Activated naive CD4-positive, alpha-beta T cell treated with Interleukin-2 at 50 U/mL for 16 hours (primary cell): ENCODE results near the gene SMG9.
A peak's percentile ranks its signal among the peaks of the same experiment; 100 is the strongest.

ENCODE experiments used
- DNase-seq: peaks from one replicate; pipeline ENCODE4 v3.0.0-alpha.2; 2020

Gene SMG9, protein sequence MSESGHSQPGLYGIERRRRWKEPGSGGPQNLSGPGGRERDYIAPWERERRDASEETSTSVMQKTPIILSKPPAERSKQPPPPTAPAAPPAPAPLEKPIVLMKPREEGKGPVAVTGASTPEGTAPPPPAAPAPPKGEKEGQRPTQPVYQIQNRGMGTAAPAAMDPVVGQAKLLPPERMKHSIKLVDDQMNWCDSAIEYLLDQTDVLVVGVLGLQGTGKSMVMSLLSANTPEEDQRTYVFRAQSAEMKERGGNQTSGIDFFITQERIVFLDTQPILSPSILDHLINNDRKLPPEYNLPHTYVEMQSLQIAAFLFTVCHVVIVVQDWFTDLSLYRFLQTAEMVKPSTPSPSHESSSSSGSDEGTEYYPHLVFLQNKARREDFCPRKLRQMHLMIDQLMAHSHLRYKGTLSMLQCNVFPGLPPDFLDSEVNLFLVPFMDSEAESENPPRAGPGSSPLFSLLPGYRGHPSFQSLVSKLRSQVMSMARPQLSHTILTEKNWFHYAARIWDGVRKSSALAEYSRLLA

DNA sequence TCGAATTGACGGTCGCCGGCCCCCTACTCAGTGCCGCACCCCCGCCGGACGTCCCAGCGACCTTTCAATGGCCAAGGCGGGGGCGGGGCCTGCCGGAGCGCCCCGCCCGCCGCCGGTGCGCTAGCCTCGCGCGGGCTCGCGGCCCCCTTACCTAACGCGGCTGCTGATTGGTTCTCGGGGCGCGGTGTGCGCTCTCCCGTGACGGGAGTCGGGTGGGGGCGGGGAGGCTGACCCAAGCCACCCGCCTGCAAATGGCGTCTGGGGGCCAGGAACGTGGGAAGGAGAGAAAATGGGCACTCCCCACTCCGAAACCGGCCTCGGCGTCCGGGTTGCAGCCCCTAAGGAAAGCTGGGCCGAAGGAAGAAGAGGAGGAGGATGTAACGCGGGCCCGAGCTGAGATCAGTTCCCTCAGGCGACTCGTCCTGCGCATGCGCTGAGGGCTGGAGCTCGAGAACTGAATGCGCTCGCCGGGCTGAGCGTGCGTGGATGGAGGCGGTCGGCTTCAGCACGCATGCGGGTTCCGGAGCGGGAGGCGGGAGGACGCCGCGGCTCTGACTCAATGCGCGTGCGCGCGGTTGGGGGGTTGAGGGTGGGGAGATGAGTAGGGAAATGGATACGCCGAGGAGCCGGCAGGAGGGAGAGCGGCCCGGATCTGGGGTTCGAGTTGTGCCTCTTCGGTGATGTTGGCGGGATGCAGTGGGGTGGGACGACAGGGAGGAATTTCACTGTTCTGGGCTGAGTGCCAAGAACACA lies at the start of gene SMG9:
Gene SMG9, minus strand, starts transcription at position 460 of the 753 bp plus-strand sequence. CDS start 4,221 bp downstream, outside the sequence.
- peak; percentile 98 for DNase-seq

DNA sequence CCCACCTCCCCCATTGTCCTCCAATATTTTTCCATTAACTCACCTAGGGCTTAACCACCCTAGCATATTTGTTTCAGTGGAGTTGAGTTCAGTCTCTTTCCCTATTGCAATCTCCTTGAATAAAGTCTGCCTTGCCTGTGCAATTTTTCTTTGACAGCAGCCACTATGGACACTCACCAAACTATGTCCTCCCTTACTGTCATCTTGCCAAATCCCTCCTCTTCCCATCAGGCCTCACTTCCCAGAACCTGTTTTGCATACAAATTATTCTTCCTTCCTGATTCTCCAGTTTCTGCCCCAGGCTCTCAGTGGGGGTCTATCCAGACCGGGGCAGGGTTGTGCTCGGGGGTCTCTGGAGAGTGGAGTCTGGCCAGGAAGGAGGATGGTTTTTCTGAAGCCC lies 49.7 kb upstream of the SMG9 start:
- no peak for DNase-seq

DNA sequence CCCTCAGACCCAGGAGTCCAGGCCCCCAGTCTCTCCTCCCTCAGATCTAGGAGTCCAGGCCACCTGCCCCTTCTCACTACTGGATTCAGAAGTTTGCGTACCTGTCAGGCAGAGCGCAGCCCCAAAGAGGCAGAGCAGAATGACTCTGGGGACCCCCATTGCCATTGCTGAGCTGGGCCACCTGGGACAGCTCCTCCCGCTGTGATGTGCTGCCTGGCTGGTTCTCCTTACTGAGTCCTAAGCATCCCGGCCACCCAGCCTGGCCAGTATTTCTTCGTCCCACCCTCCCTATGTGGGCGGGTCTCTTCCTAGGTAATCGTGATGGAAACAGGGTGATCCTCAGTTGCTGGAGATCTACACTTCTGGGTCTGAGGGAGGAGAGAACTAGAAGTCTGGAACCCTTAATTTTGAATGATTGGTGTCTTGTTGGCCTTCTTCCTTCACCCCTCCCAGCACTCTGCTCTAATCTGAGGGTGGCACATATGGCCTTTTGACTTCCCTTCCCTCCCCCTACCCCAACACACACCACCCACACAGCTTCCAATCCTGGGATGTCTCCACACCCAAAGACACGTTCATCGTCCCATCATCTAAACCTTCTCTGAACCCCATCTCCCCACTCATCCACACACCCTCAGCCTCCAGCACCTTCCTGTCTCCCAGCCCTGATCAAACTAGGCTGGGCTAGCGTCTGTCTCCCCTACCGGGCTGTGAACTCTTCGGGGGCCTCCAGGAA lies 47.6 kb upstream of the SMG9 start, which contains the start of gene LYPD5:
Gene LYPD5, minus strand, starts transcription at position 232 of the 736 bp plus-strand sequence. Its CDS starts 67 bp downstream, at position 165.
- no peak for DNase-seq

DNA sequence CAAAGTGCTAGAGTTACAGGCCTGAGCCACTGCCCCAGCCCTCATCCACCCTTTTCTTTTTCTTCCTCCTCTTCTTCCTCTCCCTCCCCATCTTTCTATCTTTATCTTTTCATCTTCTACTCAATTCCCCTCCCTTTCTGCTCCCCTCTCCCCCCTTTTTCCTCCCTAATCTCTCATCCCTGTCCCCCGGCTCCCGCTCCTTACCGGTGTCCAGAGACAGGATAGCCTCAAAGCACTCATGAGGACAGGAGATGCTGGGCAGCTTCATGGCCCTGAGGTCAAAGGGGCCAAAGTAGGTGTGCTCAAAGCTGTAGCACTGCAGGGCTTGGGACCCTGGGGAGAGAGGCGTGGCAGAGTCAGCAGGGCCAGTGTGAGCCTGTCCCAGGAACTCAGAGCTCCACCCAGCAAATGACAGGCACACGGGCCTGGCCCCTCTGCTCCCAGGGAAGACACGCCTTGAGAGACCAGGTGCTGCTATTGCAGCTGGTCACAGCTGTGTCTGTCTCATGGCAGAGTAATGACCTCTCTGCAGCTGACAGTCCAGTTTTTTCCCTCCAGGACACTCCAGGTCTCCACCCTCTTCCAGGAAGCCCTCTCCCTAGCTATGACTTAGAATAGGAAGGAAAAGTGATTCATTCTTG lies 44.9 kb upstream of the SMG9 start:
- DNase-seq: no peak

DNA sequence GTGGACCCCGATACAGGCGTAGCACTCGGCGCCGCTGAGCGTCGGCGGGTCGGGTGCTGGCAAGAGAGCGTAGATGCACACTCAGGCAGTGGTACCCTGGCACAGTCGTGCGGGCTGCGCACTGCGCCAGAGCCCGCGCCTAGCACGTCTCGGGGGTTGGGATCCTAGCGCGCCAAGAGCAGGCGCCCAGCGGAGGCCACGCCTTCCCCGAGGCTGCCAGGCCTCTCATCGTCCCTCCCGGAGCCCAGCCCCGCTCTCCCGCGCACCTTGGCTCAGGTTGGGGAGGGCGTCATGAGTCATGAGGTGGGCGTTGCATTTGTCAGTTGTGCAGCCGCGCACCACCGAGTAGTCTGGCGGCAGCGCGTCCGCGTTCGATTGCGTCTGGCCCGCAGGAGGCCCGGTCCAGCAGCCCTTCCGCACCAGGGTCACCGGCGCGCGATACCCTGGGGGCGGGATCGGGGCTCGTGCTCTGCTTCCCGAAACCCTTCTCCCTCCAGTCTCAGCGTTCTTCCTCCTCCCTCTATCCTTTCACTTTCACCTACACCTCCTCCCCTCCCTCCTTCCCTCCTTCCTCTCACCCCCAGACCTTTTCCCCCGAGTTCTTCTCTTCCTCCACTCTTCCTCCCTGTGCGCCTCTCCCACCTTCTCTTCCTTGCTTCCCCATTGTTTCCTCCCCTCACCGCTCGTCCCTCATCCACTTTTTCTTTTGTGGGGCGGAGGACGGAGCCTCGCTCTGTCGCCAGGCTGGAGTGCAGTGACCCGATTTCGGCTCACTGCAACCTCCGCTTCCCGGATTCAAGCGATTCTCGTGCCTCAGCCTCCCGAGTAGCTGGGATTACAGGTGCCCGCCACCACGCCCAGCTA lies 44.0 kb upstream of the SMG9 start:
- DNase-seq: peak; percentile 77

DNA sequence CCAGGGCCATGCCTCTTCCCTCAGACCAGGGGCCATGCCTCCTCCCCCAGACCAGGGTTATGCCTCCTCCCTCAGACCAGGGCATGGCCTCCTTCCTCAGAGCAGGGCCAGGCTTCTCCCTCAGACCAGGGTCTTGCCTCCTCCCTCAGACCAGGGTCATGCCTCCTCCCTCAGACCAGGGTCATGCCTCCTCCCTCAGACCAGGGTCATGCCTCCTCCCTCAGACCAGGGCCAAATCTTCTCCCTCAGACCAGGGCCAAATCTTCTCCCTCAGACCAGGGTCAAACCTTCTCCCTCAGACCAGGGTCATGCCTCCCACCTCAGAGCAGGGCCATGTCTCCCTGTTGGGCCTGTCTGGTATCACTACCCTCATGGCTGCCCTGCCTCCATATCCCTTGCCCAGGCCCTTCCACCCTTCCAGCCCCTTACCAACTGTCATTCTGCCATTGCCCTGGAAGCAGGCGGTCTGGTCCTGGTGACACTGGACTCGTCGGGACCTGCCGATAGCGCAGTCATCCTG lies 43.3 kb upstream of the SMG9 start:
- no peak for DNase-seq

DNA sequence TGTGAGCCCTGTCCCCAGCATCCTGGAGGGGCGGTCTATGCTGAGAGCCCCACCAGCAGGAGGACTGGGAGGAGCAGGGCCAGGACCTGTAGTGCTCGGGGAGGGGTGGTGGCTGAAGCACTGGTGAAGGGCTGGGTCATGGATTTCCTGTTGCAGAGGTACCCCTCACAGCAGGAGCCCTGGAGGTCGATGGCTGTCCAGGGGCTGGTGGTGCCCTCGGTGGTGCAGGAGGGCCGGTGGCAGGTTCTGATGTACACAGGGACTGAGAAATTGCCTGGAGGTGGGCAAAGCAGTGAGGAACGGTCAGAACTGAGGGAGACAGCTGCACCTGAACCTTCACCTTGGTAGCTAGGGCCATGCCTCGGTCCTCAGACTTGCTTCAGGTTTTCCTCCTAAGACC lies 42.8 kb upstream of the SMG9 start:
- DNase-seq: no peak

DNA sequence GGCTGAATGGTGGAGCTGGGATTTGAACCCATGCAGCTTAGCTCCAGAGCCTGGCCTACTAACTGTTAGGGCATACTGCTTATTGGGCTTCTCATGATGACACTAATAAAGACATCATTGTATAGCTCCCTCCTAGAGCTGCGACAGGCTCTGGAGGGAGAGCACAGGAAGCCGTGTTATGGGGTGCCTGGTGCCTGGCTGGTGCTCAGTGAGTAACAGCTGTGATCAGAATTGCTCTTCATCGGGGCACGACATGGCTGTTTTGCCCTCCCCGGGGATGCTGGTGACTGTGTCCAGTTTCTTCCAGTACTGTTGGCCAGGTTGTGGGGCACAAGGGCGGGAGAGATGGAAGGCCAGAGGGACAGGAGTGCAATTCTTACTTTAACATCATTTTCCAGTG lies 42.4 kb upstream of the SMG9 start:
- no peak for DNase-seq

DNA sequence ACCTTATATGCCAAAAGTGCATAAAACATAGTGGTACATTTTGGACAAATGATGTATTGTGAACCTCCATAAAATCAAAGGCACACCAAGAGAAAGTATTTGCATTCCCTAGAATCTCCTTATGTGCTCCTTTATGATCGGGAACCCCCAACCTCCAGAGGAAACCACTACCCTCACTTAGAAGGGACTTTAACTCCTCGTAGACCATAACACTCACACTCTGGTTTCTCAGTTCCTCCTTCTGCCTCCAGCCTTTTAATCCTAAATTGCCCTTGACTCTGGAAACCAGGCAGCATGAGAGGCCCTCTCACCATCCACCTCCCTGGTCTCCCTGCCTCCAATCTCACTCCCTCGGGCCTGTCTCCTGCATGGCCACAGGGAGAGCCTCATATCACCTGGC lies 35.8 kb upstream of the SMG9 start:
- DNase-seq: no peak

DNA sequence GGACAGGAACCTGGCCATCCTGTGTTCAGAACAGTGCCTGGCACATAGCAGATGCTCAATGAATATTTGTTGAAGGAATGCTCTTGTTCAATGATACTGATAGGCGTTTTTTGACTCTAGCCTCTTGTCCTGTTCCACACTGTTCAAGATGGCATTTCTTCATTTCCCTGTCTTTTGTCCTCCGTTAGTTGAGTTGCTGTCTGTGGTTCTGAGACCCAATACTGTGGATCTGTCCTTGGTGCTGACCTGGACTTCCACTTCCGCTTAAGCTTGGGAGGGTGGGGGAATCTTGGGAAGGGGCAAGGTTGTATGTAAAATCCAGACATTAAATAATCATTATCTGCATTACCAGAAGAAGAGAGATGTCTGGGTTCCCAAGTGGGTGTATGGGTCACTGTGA lies 34.3 kb upstream of the SMG9 start:
- no peak for DNase-seq

DNA sequence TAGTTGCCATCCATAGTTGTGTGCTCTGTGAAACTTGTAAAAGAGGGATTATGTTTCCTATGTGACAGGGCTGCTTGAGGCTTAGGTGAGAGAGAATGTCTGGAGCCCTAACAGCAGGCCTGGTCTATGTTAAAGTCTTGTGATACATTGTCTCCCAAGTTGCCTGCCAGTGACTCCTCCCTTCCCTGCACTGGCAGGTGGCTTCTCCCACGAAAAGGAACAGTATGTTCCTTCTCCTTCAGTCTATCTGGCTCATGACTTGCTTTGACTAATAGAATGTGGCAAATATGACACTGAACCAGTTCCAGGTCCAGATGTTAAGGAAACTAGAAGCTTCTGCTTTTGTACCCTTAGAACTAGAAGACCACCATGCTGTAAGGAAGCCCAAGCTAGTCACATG lies 31.9 kb upstream of the SMG9 start:
- no peak for DNase-seq

DNA sequence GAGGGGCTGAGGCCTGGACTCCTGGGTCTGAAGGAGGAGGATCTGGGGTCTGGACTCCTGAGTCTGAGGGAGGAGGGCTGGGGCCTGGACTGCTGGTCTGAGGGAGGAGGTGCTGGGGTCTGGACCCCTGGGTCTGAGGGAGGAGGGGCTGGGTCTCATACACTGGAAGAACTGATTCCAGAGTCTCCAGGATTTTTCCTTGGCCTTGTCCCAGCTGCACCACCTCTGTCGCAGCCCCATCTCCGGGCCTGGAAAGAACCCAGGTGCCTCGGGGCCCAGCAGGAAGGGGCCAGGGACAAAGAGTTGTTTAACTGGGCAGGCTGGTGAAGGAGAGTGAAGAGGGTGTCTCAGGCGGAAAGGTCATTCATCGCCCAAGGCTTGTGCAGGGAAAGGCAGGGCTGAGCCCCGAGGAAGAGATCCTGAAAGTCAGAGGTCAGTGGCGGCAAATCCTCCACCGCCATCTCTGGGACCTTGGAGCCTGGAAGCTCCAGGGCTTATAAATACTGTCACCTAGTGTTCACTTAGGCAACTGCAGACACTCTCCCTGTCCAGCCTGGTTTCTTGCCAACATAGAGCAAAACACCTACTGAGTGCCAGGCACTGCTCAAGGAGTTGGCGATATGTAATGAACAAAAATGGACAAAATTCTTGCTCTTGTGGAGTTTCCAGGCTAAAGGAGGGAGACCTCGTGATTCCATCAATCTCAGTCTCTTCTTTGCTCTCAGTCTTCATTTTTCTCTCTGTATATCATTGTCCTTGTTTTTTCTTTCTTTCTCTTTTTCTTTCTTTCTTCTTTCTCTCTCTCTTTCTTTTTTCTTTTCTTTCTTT lies 30.4 kb upstream of the SMG9 start:
- DNase-seq: peak; percentile 49

DNA sequence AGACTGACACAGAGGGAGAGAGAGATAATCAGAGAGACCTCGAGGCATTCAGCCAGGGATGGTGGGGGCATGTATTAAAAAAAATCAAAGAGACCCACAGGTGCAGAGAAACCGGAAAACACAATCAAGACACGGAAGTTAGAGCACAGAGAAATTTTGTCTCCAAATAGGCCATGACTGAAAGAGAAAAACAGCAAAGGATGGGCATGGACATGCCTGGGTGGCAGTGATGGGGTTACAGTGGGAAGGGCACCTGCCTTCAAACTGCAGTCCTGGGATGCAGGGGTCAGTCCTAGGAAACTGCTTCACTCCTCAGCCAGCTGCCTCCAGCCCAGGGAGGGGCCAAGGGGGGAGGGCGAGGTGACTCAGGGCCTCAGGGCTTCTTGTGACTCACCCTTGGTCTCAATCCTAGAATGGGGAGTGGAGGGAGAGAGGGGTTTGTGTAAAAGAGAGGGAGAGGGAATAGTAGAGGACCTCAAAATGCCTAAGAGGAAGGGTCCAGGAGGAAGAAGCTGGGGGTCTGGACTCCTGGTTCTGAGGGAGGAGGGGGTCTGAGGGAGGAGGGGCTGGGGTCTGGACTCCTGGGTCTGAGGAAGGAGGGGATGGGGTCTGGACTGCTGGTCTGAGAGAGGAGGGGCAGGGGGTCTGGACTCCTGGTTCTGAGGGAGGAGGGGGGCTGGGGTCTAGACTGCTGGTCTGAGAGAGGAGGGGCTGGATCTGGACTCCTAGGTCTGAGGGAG lies 29.6 kb upstream of the SMG9 start:
- DNase-seq: peak; percentile 75

DNA sequence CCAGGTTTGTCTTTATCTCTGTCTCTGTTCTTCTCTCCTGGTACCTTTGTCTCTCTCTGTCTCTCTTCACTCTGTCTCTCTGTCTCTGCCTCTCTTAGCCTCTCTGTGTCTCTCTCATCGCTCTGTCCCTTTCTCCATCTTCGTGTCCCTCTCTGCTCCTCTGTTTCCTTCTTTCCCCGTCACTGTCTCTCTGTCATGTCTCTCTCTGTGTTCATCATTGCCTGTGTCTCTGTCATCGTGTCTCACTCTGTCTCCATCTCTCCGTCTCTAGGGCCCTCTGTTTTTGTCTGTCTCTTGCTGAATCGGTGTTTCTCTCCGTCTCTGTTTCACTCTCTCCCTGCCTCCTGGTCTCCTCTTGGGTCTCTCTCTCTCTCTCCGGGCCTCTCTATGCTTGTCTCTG lies 28.9 kb upstream of the SMG9 start:
- no peak for DNase-seq

DNA sequence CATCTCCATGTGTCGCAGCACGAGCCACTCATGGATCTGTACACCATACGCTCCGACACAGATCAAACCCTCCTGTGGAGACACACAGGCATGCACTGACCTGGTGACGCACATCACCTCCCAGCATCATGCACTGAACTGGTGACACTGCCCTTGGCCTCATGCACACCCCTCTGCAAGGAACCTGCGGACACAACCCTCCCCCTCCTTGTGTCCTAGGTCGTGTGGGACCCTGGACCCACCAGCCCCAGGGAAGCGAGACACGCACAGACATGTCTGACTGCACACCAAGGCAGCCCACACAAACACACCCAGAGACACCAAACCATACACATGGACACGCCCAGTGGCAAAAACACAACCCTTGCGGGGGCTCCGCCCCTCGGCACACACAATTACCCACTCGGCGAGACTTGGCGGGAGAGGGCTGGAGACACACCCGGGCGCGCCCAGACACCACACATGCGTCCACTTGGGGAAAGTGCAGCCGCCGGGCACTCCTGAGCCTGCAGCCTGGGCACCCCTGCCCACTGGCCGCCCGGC lies 28.0 kb upstream of the SMG9 start:
- no peak for DNase-seq

DNA sequence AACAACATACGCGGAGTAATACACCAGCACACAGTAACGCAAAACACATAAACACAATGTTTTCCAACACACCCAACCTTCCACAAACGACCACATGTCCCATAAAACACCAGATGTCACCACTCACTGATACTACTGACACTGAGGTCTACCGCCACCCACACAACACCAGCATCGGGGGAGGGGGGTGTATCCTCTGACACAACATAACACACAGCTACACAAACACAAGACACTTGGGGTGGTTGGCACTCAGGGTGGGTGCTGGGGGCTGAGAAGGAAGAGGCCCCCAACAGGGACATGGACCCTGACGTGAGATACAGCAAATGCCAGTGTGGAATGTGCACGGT lies 27.5 kb upstream of the SMG9 start:
- peak; percentile 25 for DNase-seq

DNA sequence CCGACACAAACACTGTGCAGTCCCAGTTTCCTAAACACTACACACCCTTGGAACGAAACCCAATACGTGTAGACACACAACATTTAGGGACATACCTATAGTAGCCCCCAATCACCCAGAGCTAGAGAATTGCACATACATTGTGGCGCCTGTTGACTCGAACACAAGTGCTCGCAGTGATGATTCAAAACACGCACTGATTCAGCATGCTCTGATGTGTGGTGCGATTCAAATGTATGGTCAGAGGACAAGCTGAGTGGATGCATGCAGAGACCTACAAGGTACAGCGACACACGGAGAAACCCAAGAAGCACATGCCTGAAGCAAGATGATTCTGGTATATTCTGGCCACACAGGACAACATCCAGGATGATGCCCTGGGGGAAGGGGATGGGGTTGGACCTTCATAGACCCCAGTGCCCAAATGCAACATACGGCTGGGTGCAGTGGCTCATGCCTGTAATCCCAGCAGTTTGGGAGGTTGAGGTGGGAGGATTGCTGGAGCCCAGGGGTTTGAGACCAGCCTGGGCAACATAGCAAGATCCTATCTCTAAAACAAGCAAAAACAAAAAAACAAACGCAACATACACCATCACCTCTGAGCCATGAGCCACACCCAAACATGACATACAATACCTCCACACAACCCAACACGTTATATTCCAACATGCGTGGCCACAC lies 27.0 kb upstream of the SMG9 start:
- peak; percentile 40 for DNase-seq

DNA sequence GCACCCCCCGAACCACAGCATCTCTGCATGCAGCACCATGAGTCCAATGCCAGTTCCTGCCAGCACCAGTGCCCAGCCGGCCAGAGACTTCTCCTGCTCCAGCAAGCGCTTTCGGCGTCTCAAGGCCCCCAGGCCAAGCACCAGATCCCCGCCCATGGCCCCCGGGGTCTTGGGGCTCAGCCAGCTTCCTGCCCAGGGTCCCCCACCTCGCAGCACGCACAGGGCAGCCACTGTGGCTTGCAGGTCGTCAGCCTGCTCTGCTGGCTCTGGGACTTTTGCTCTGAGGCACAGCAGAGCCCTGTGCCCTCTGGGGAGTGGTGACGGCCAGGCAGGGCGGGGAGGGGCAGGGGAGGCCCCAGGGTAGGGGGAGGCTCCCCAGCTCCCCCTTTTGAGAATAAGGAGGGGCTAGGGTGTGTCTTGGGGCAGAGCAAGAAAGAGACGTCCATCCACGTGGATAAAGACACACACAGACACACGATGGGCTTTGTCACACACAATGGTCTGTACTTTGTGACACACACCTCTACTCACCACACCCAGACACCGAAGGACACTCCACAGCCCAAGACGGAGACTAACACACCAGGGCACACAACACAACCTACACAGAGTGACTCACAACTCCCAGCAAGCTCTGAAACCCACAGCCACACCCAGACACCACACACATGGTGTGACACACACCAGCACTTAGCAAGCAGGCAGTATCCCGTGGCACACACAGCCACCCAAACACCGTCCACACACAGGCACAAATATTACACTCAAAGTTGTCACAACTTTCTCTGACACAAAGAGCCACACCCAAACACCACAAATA lies 26.2 kb upstream of the SMG9 start, which contains the start of gene KCNN4:
Gene KCNN4, minus strand, starts transcription at position 268 of the 820 bp plus-strand sequence. Its CDS starts 112 bp downstream, at position 156.
- DNase-seq: peak; percentile 81
